GM12865 (cell line): ENCODE results near the gene RTEL1.

Experiments used
- DNase-seq: peaks from one replicate; pipeline ENCODE4 v3.0.0; 2010; ENCODE audit warnings: low read depth
- H3K4me3 ChIP-seq: 2 replicates; pipeline ENCODE4 v1.5.1; 2011; ENCODE audit warnings: mild to moderate bottlenecking, low read depth, low read length, control low read depth
- CTCF ChIP-seq: IDR thresholded peaks from 2 replicates; pipeline ENCODE4 v1.5.1; 2011; ENCODE audit warnings: low read length, control low read depth, low read depth, inconsistent platforms; ENCODE audit not compliant: insufficient read depth; ENCODE audit errors: missing control alignments

Gene RTEL1

DNA sequence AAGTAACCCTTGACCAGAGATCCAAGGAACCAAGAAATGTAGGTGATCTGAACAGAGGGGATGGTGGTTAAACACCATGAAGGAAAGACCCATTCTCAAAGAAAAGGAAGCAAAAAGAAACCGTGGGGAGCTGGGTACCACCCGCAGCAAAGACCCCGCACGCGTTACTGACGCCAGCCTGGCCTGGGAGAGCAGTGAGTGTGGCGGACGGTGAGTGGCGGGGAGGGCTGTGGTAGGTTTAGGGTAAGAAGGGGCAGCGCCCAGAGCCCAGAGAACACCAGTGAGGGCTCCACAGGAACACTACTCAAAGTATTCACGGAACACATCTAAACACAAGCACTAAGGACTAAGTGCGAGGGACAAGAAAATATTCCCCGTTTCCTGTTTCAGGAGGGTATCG is 35.4 kb upstream of the RTEL1 start:
- no peak for DNase-seq
- TF ChIP-seq CTCF = no peak

DNA sequence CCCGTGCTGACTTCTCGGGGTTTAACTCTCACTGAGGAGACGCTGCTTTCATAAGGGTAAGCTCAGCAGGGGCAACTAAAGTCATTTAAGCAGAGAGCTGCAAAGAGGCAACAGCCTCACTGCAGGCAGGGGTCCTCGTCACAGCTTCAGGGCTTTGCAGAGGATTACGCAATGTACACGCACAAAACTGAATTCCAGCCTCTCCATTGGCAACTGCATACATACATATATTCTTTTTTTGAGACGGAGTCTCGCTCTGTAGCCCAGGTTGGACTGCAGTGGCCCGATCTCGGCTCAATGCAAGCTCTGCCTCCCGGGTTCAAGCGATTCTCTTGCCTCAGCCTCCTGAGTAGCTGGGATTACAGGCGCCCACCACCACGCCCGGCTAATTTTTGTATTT is 33.6 kb upstream of the RTEL1 start:
- TF ChIP-seq CTCF = no peak
- no peak overlapping the region for H3K4me3 ChIP-seq
- DNase-seq = no peak

More for the DNA sequence above, 35.4 kb upstream of the RTEL1 start:
- H3K4me3 ChIP-seq = no peak overlapping the region

DNA sequence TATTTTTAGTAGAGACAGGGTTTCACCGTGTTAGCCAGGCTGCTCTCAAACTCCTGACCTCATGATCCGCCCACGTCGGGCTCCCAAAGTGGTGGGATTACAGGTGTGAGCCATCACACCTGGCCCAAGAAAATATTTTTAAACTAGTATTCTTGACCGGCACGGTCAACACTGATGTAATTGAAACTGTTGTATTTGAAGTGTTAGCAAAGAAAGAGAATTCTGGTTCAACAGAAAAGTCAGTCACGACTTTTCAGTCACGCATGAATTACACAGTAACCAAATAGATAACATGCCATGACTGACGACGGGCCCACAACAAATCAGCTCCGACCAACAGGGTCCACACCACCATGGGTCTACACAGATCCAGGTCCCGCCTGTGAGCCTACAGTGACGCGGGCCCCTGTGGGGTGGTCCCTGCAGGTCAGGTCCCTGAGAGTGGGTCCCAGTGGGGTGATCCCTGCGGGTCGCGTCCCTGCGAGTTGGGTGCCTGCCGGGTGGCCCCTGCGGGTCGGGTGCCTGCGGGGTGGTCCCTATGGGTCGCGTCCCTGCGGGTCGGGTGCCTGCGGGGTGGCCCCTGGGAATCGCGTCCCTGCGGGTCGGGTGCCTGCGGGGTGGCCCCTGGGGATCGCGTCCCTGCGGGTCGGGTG is 32.2 kb upstream of the RTEL1 start:
- H3K4me3 ChIP-seq = peak overlapping the region; percentile 96
- TF ChIP-seq CTCF = no peak
- peak; percentile 76 for DNase-seq

DNA sequence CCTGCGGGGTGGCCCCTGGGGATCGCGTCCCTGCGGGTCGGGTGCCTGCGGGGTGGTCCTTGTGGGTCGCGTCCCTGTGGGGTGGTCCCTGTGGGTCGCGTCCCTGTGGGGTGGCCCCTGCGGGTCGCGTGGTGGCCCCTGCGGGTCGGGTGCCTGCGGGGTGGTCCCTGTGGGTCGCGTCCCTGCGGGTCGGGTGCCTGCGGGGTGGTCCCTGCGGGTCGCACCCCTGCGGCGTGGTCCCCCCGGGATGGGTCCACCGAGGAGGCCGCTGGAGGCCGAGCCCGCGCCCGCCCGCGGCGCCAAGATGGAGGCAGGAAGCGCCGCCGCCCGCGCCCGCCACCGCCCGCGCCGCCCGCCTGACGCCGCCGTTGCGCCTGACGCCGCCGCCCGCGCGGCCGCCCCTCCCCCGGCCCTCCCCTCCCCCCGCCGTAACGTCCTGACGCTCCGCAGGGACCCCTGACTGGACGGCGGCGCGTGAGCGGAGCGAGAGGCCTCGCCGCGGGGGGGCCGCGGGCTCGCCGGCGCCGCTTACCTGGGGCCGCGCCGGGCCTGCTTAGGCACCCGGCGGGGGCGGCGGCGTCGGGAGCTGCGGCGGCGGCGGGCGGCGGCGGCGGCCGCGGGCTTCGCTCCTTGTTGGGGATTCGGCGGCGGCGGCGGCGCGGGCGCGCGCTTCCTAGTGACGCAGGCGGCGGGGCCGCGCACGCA is 31.5 kb upstream of the RTEL1 start, which contains the start of gene GMEB2:
Gene GMEB2, minus strand, starts transcription at position 678 of the 705 bp plus-strand sequence. CDS start 7,704 bp downstream, outside the sequence.
- peak; percentile 89 for DNase-seq
- H3K4me3 ChIP-seq = peak within 1 kb of the TSS; percentile 96
- no peak for TF ChIP-seq CTCF

- TF ChIP-seq CTCF = no peak
- DNase-seq = peak; percentile 98
- peak overlapping the region; percentile 81 for H3K4me3 ChIP-seq
Measured at GRCh38 chr20:63627129-63627750, 30.9 kb upstream of the RTEL1 start.

DNA sequence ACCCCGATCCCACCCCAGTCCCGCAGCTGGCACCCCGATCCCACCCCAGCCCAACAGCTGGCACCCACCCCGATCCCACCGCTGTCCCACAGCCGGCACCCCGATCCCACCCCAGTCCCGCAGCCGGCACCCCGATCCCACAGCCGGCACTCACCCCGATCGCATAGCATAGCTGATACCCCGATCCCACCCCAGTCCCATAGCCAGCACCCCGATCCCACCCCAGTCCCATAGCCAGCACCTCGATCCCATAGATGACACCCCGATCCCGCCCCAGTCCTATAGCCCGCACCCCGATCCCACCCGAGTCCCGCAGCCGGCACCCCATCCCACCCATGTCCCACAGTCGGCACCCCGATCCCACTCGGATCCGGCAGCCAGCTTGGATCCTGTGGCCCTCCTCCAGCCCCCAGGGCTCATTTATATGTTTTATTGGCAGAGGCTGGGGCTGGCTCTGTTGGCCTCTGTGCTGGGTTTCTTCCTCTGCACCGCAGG is 30.3 kb upstream of the RTEL1 start:
- H3K4me3 ChIP-seq = peak overlapping the region; percentile 81
- no peak for DNase-seq
- TF ChIP-seq CTCF = no peak
